MM.1S (cell line): ENCODE data around the gene PRRT1.

Experiments
- DNase-seq: peaks from one replicate; pipeline ENCODE4 v3.0.0-alpha.2; 2015
- H2AFZ ChIP-seq: fragments of 300-600 bp; sonication (generic); 2 replicates; pipeline ENCODE4 v1.6.0; 2016; ENCODE audit warnings: antibody characterized with exemption, low read length
- H3F3A ChIP-seq: fragments of 300-600 bp; sonication (generic); 2 replicates; pipeline ENCODE4 v1.6.1; 2016; ENCODE audit warnings: mild to moderate bottlenecking, antibody characterized with exemption, low read length, moderate library complexity, mixed read lengths; ENCODE audit not compliant: insufficient read depth
- H3K27ac ChIP-seq: fragments of 300-600 bp; sonication (generic); 2 replicates; pipeline ENCODE4 v1.5.1; 2016; ENCODE audit warnings: mild to moderate bottlenecking, low read length
- H3K27me3 ChIP-seq: fragments of 300-600 bp; sonication (generic); replicated peaks from 2 replicates; pipeline ENCODE4 v1.6.0; 2016; ENCODE audit warnings: low read length; ENCODE audit not compliant: insufficient read depth
- H3K36me3 ChIP-seq: fragments of 300-600 bp; sonication (generic); replicated peaks from 2 replicates; pipeline ENCODE4 v1.6.1; 2016; ENCODE audit warnings: mild to moderate bottlenecking, low read length, mixed read lengths; ENCODE audit not compliant: insufficient read depth
- H3K4me1 ChIP-seq: fragments of 300-600 bp; sonication (generic); 2 replicates; pipeline ENCODE4 v1.6.1; 2016; ENCODE audit warnings: low read length, mixed read lengths
- H3K4me2 ChIP-seq: fragments of 300-600 bp; sonication (generic); 2 replicates; pipeline ENCODE4 v1.6.0; 2016; ENCODE audit warnings: low read depth, low read length
- H3K4me3 ChIP-seq: fragments of 300-600 bp; sonication (generic); 2 replicates; pipeline ENCODE4 v1.5.1; 2016; ENCODE audit warnings: low read length, mixed read lengths
- H3K79me2 ChIP-seq: fragments of 300-600 bp; sonication (generic); 2 replicates; pipeline ENCODE4 v1.6.1; 2016; ENCODE audit warnings: mixed run types, low read length, mixed read lengths
- H3K9ac ChIP-seq: fragments of 300-600 bp; sonication (generic); 2 replicates; pipeline ENCODE4 v1.6.1; 2016; ENCODE audit warnings: low read length, mixed read lengths
- H3K9me2 ChIP-seq: fragments of 300-600 bp; sonication (generic); replicated peaks from 2 replicates; pipeline ENCODE4 v1.6.1; 2016; ENCODE audit warnings: mild to moderate bottlenecking, low read length, mixed read lengths; ENCODE audit not compliant: insufficient read depth
- H3K9me3 ChIP-seq: fragments of 300-600 bp; sonication (generic); replicated peaks from 2 replicates; pipeline ENCODE4 v1.6.1; 2016; ENCODE audit warnings: mild to moderate bottlenecking, low read length, mixed read lengths; ENCODE audit not compliant: insufficient read depth
- H4K20me1 ChIP-seq: fragments of 300-600 bp; sonication (generic); 2 replicates; pipeline ENCODE4 v1.6.1; 2016; ENCODE audit warnings: mild to moderate bottlenecking, low read length, moderate library complexity, mixed read lengths; ENCODE audit not compliant: insufficient read depth
- EZH2 ChIP-seq: fragments of 300-600 bp; sonication (generic); optimal IDR thresholded peaks from 2 replicates; pipeline ENCODE3; 2017; ENCODE audit warnings: low read depth, mild to moderate bottlenecking, antibody characterized with exemption, low read length, mixed read lengths
- EZH2phosphoT487 ChIP-seq: fragments of 300-600 bp; sonication (generic); IDR thresholded peaks from 2 replicates; pipeline ENCODE4 v1.6.1; 2018; ENCODE audit warnings: antibody characterized with exemption, low read length
- TF ChIP-seq, protein P1 (sequence below): fragments of 300-600 bp; sonication (generic); IDR thresholded peaks from 2 replicates; pipeline ENCODE4 v1.5.1; 2016; ENCODE audit warnings: antibody characterized with exemption, low read length, mixed read lengths

The PRRT1 gene

DNA sequence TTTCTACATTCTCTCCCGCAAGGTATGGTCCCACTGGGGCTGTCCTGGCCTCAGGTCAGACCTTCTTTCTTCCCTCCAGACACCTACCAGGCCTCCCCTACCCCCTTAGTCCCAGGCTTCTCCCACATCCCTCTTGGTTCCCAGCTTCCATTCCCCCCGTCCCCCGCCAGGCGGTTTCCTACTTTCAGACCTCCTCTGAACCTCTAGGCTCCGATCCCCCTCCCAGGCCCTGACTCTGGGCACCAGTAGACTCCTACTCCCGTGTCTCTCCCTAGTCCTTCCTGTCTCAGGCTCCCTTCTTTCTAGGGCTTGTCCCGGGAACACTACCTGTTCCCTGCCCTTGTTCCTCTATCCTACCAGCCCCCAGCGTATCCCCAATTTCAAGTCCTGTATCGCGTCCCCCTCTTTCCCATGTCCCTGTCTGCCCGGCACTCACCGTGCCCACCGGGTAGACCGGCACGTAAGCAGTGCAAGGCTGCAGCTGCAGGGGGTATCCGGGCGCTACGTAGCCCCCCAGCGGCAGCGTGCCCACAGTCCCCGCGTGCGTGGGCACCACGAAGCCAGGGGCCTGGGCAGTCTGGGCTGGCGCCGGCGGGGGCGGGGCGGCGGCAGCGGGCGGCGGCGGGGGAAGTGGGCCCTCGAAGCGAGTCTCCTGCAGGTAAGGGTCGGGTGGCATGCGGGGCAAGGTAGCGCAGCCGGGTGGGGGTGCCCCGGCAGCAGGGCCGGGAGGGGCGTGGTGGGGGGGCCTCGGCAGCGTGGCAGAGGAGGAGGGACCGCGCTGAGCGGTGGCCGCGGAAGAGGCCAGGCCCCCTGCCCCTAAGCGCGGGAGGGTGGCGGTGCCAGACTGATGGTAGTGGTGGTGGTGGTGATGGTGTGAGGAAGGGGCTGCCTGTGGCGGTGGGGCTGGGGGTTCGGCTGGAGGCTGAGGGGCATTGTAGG is 1.5 kb downstream of the PRRT1 start:
- H3K4me1 ChIP-seq = 0 out of 2 replicates have a peak, but pooled peaks cover 3% of the 10 kb centered on the region
- H3F3A ChIP-seq = no peaks in the 10 kb centered on the region
- H3K9ac ChIP-seq = no peak overlapping the region
- no peak overlapping the region for H3K4me3 ChIP-seq
- TF ChIP-seq EZH2 (no peak), EZH2phosphoT487 (no peak)
- TF ChIP-seq, protein P1, sequence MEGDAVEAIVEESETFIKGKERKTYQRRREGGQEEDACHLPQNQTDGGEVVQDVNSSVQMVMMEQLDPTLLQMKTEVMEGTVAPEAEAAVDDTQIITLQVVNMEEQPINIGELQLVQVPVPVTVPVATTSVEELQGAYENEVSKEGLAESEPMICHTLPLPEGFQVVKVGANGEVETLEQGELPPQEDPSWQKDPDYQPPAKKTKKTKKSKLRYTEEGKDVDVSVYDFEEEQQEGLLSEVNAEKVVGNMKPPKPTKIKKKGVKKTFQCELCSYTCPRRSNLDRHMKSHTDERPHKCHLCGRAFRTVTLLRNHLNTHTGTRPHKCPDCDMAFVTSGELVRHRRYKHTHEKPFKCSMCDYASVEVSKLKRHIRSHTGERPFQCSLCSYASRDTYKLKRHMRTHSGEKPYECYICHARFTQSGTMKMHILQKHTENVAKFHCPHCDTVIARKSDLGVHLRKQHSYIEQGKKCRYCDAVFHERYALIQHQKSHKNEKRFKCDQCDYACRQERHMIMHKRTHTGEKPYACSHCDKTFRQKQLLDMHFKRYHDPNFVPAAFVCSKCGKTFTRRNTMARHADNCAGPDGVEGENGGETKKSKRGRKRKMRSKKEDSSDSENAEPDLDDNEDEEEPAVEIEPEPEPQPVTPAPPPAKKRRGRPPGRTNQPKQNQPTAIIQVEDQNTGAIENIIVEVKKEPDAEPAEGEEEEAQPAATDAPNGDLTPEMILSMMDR = no peak
- no peaks in the 10 kb centered on the region for H3K36me3 ChIP-seq
- no peak overlapping the region for H3K27ac ChIP-seq
- no peak for DNase-seq
- no peaks in the 10 kb centered on the region for H4K20me1 ChIP-seq
- peaks cover 86% of the 10 kb centered on the region for H3K27me3 ChIP-seq
- no peaks in the 10 kb centered on the region for H3K9me3 ChIP-seq
- H3K9me2 ChIP-seq = no peaks in the 10 kb centered on the region
- no peak overlapping the region for H2AFZ ChIP-seq
- no peaks in the 10 kb centered on the region for H3K79me2 ChIP-seq
- H3K4me2 ChIP-seq = no peak overlapping the region

DNA sequence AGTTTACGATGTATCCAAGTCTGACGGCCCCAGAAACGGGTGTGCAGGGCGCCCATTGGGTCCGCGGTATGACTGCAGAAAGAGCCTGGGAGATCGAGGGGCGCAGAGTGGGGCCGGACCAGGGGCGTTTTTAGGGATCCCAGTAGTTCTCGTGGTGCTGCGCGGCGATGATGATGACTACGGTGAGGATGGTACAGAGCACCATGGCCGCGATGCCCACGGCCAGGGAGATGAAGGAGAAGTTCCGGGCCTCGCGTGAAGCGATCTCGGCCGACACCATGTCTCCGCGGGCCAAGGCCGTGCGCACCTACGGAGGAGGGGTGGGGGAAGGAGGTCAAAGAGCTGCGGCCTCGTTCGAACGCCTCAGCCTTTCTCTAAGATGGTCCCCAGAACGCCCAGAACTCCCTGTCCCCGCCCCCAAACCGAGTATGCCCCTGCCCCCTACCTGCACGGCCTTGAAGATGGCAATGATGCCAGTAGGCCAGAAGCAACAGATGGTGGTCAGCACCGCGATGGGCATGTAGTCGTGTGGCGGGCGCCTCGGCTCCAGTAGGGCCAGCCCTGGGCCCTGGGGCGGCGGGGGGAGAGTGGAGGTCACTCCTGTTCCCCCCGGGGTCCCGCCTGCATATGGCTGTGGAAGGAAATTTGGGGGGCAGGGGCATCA is 2.5 kb downstream of the PRRT1 start:
- Histone ChIP-seq H3K79me2 (no peaks in the 10 kb centered on the region), H3F3A (no peaks in the 10 kb centered on the region), H3K4me2 (no peak overlapping the region), H3K27ac (no peak overlapping the region), H3K36me3 (no peaks in the 10 kb centered on the region), H3K9me3 (no peaks in the 10 kb centered on the region), H3K4me1 (no peaks in the 10 kb centered on the region), H4K20me1 (no peaks in the 10 kb centered on the region), H2AFZ (no peak overlapping the region), H3K9ac (no peak overlapping the region), H3K27me3 (peaks cover 92% of the 10 kb centered on the region), H3K4me3 (no peak overlapping the region), H3K9me2 (no peaks in the 10 kb centered on the region)
- TF ChIP-seq EZH2phosphoT487 (no peak), EZH2 (no peak)
- TF ChIP-seq, protein P1 = no peak
- DNase-seq = no peak

DNA sequence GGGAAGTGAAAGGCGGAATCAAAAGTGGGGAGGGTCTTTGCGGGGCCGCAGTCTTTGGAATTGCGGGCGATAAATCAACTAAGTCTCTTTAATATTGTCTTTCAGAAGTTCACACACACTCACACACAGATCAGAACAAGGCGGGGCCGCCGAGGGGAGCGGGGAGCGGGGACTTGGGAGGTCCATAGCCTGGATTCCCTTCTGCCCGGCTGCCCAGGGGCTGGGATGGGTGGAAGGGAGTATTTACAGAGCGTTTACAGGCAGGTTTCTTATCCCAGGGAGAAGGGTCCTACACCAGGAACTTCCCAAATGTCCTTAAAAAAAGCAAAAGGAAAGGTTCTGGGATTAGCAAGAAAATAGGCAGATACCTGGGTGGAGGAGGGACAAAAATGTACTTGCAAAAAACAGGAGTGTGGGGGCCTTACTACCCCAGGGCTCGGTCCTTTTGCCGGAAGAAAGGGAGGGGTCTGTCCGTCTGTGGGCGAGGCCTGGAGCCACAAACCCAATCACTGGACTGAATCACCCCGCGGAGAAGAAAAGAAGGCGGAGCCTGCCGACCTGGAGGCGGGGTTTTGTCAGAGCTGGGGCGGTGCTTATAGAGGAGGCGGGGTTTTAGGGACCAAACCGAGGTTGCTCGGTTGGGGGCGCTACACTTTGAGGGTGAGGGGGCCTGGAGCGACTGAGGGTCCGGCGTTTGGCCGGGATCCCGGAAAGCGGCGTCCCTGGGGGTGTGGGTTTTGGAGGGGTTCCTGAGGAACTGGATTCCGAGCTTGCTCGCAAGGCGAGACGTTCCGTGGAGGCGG is 3.2 kb downstream of the PRRT1 start:
- peak; percentile 24 for TF ChIP-seq EZH2
- TF ChIP-seq, protein P1 = no peak
- no peaks in the 10 kb centered on the region for H3K9me2 ChIP-seq
- H3K36me3 ChIP-seq = no peaks in the 10 kb centered on the region
- H3K9ac ChIP-seq = no peak overlapping the region
- no peaks in the 10 kb centered on the region for H3K79me2 ChIP-seq
- H4K20me1 ChIP-seq = no peaks in the 10 kb centered on the region
- H3K9me3 ChIP-seq = no peaks in the 10 kb centered on the region
- H3K27me3 ChIP-seq = peaks cover 91% of the 10 kb centered on the region
- DNase-seq = no peak
- H3F3A ChIP-seq = no peaks in the 10 kb centered on the region
- H3K27ac ChIP-seq = no peak overlapping the region
- H3K4me3 ChIP-seq = no peak overlapping the region
- no peaks in the 10 kb centered on the region for H3K4me1 ChIP-seq
- H3K4me2 ChIP-seq = no peak overlapping the region
- H2AFZ ChIP-seq = no peak overlapping the region
